Esophagus (tissue), 2 donors: ENCODE data around the gene EGFR. TPM values are rescaled to one million over a fixed set of nuclear protein-coding genes. Genes with fewer than 3 reads are reported as not detected.
A peak's percentile ranks its signal among the peaks of the same experiment; 100 is the strongest.

ENCODE experiments used
- H3K27ac ChIP-seq, 2 donors: one replicate each; pipeline ENCODE4 v1.5.1; 2013; ENCODE audit warnings: low read depth in 2 of 2, mild to moderate bottlenecking in 2 of 2, inconsistent platforms in 1 of 2, low read length in 1 of 2, moderate library complexity in 1 of 2
- H3K27me3 ChIP-seq, 2 donors: one replicate each; pipeline ENCODE4 v1.6.1; 2013; ENCODE audit warnings: low read length in 2 of 2, control low read depth in 1 of 2, mild to moderate bottlenecking in 1 of 2; ENCODE audit not compliant: insufficient read depth in 2 of 2, control insufficient read depth in 1 of 2
- H3K36me3 ChIP-seq, 2 donors: one replicate each; pipeline ENCODE4 v1.6.1; 2013; ENCODE audit warnings: low read length in 1 of 2; ENCODE audit not compliant: control insufficient read depth in 2 of 2, insufficient read depth in 2 of 2
- H3K4me1 ChIP-seq, 2 donors: one replicate each; pipeline ENCODE4 v1.6.1; 2013; ENCODE audit warnings: low read length in 1 of 2; ENCODE audit not compliant: control insufficient read depth in 2 of 2, insufficient read depth in 2 of 2
- H3K4me3 ChIP-seq, 2 donors: one replicate each; pipeline ENCODE4 v1.5.1; 2013; ENCODE audit warnings: low read length in 2 of 2, mild to moderate bottlenecking in 2 of 2, low read depth in 1 of 2, moderate library complexity in 1 of 2
- H3K9me3 ChIP-seq, 2 donors: one replicate each; pipeline ENCODE4 v1.6.1; 2013; ENCODE audit warnings: mild to moderate bottlenecking in 2 of 2, low read depth in 1 of 2, low read length in 1 of 2, moderate library complexity in 1 of 2; ENCODE audit not compliant: control insufficient read depth in 2 of 2, insufficient read depth in 1 of 2
- WGBS, 2 donors: extraction: QIAGEN DNeasy Blood & Tissue Kit; methylation state at CpG; one replicate each; pipeline ENCODE4 v1.1.7; 2013; 5-methylcytosine and 5-hydroxymethylcytosine counted together
- polyA plus RNA-seq, 2 donors: library from polyadenylated mRNA; stranded (reverse); fragments of 200-250 nt; gene quantifications; one replicate each; pipeline ENCODE4 v1.2.3, GENCODE V29; 2013
- donor health status: healthy with polysubstance abuse.
- donor health status: Bipolar disorder and iron deficiency.

EGFR gene
- polyA plus RNA-seq, 2 donors: 12.8 to 16.1 TPM

DNA sequence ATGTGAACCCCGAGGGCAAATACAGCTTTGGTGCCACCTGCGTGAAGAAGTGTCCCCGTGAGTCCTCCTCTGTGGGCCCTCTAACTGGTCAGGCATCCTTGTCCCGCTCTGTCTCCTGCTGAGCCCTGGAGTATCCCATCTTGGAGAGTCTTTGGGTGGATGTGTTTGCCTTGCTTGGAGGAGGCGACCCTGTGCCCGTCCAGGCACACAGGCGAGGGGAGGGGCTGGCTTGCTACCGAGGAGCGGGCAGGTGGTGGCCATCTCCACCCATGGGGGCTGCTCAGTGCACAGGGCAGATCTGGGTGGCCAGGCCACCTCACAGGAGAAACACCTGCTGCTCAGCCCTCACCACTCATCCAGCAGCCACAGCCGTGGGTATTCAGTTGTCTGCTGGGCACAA, 135.3 kb downstream of the EGFR start:
- H3K4me3 ChIP-seq: no peak overlapping the region
- no peaks in the 10 kb centered on the region for H3K4me1 ChIP-seq
- H3K27me3 ChIP-seq: no peaks in the 10 kb centered on the region
- peaks cover 11 to 48% of the 10 kb centered on the region in 2 donors for H3K36me3 ChIP-seq
- H3K27ac ChIP-seq: no peak overlapping the region
- WGBS, 2 donors: 93 to 94% methylated on average over 10 of the region's 10 CpGs
- no peaks in the 10 kb centered on the region for H3K9me3 ChIP-seq

GRCh38 chr7:55155351-55156117, 136.7 kb downstream of the EGFR start:
- H3K9me3 ChIP-seq: no peaks in the 10 kb centered on the region
- H3K36me3 ChIP-seq: peaks cover 12 to 50% of the 10 kb centered on the region in 2 donors
- WGBS, 2 donors: 89 to 91% methylated on average over 24 of the region's 24 CpGs
- no peak overlapping the region for H3K27ac ChIP-seq
- no peaks in the 10 kb centered on the region for H3K4me1 ChIP-seq
- no peaks in the 10 kb centered on the region for H3K27me3 ChIP-seq
- H3K4me3 ChIP-seq: no peak overlapping the region

- H3K27me3 ChIP-seq: no peaks in the 10 kb centered on the region
- H3K36me3 ChIP-seq: peaks cover 5 to 54% of the 10 kb centered on the region in 2 donors
- WGBS, 2 donors: 74 to 77% methylated on average over 30 of the region's 30 CpGs
- H3K27ac ChIP-seq: no peak overlapping the region
- H3K4me3 ChIP-seq: no peak overlapping the region
- no peaks in the 10 kb centered on the region for H3K9me3 ChIP-seq
- H3K4me1 ChIP-seq: no peaks in the 10 kb centered on the region
These were observed 138.3 kb downstream of the EGFR start for GRCh38 chr7:55156919-55157763.

GRCh38 chr7:55157764-55158105, 138.9 kb downstream of the EGFR start:
- H3K27me3 ChIP-seq: no peaks in the 10 kb centered on the region
- no peak overlapping the region for H3K4me3 ChIP-seq
- peaks cover 5 to 49% of the 10 kb centered on the region in 2 donors for H3K36me3 ChIP-seq
- no peaks in the 10 kb centered on the region for H3K9me3 ChIP-seq
- 85 to 88% methylated on average over 8 of the region's 8 CpGs for WGBS, 2 donors
- H3K4me1 ChIP-seq: no peaks in the 10 kb centered on the region
- no peak overlapping the region for H3K27ac ChIP-seq

DNA sequence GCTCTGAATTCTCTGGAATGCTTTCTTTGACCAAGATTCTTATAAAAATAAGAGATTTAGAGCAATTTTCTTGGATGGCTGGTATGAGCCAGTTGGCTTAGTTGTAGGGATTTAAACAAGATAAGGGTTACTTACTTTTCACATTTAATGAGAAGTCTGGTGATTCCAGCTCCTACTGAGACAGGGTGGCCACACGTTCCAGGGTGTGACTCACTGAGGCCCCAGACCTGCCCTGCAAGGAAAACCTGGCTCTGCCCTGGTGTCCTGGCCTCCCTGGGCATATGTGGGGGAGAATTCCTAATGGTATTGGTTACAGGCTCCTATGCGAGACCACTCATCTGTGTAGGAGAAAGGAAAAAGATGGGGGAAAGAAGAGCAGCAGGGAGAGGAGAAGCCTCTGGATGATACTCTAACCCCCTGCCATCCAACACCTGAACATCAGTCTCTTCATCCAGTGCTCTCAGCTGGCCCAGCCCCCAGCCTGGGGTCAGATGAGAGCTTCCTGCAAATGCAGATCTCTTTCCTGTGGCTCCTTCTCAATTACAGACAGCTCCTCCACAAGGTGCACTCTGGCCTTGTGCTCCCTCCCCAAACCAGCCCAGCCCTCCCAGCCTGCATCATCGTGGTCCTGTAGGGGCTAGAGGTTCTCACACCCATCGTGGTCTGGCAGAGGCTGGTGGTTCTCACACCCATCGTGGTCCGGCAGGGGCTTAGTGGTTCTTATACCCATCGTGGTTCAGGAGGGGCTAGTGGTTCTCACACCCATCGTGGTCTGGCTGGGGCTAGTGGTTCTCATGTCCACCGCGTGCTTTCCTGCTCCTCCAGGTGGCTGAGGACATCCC, 139.9 kb downstream of the EGFR start:
- Histone ChIP-seq H3K4me1 (no peaks in the 10 kb centered on the region), H3K27me3 (no peaks in the 10 kb centered on the region), H3K4me3 (no peak overlapping the region), H3K36me3 (peaks cover 7 to 47% of the 10 kb centered on the region in 2 donors), H3K9me3 (no peaks in the 10 kb centered on the region), H3K27ac (no peak overlapping the region)
- 79% methylated on average over 10 of the region's 10 CpGs for WGBS, 2 donors

DNA sequence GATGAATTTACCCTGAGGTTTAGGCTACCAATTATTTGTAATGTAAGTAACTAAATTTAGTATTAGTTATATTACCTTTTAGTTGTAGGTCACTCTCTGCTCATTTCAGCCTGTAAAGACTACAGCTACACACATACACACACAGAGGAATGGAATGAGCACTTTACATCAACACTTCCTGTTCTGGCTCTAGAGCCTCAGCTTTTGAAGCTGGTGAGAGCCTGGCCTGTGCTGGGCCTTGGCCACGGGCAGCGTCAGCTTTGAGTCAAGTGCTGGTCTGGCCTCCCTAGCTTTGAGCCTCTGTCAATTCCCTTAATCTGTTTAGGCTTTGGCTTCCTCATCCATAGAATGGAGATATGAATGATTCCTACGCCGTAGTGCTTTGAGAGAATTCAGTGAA, 141.7 kb downstream of the EGFR start:
- Histone ChIP-seq H3K4me1 (no peaks in the 10 kb centered on the region), H3K36me3 (peaks cover 11 to 45% of the 10 kb centered on the region in 2 donors), H3K27ac (no peak overlapping the region), H3K4me3 (no peak overlapping the region), H3K27me3 (no peaks in the 10 kb centered on the region), H3K9me3 (no peaks in the 10 kb centered on the region)
- 92 to 94% methylated on average over 4 of the region's 4 CpGs for WGBS, 2 donors

DNA sequence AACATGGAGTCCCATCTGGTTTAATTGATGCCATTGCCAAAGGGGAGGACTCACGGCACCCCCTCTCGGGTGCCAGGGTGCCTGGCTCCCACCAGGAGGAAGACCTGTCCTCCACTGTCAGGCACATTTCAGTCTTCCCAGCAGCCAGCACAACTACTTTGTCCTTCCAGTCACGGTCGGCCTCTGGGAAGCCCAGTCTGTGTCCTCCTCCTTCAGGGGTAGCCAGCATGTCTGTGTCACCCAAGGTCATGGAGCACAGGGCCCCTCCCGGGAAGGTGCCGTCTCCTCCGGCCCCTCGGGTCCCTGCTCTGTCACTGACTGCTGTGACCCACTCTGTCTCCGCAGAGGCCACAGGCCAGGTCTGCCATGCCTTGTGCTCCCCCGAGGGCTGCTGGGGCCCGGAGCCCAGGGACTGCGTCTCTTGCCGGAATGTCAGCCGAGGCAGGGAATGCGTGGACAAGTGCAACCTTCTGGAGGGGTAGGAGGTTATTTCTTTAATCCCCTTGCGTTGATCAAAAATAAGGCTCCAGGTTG, 142.4 kb downstream of the EGFR start:
- no peaks in the 10 kb centered on the region for H3K4me1 ChIP-seq
- WGBS, 2 donors: 93 to 96% methylated on average over 16 of the region's 16 CpGs

GRCh38 chr7:55162476-55162875, 143.7 kb downstream of the EGFR start:
- Histone ChIP-seq H3K9me3 (no peaks in the 10 kb centered on the region), H3K36me3 (peaks cover 11 to 49% of the 10 kb centered on the region in 2 donors), H3K4me3 (no peak overlapping the region), H3K27ac (no peak overlapping the region), H3K4me1 (peaks cover 0 to 4% of the 10 kb centered on the region in 2 donors), H3K27me3 (no peaks in the 10 kb centered on the region)
- 85 to 90% methylated on average over 3 of the region's 3 CpGs for WGBS, 2 donors

More for the DNA sequence above, 142.4 kb downstream of the EGFR start:
- Histone ChIP-seq H3K27me3 (no peaks in the 10 kb centered on the region), H3K9me3 (no peaks in the 10 kb centered on the region), H3K4me3 (no peak overlapping the region), H3K36me3 (peaks cover 11 to 42% of the 10 kb centered on the region in 2 donors), H3K27ac (peak overlapping the region in 1 of 2 donors; percentile 5)

DNA sequence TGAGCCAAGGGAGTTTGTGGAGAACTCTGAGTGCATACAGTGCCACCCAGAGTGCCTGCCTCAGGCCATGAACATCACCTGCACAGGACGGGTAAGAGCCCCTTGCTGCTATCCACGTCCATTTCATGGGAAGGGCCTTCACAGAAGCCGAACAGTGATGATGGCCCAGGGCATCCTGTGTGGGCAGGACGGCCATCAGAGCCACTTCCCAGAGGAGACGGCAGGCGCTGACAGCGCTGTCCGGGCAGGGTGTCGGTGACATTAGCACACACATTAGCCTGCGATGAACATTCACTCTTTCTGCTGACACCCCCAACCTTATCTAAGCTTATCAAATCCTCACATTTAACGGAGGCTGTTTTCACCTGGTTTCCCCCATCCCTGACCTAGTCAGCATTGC, 144.9 kb downstream of the EGFR start:
- Histone ChIP-seq H3K36me3 (peaks cover 10 to 42% of the 10 kb centered on the region in 2 donors), H3K9me3 (no peaks in the 10 kb centered on the region), H3K27me3 (no peaks in the 10 kb centered on the region), H3K27ac (no peak overlapping the region), H3K4me3 (no peak overlapping the region), H3K4me1 (peaks cover 0 to 4% of the 10 kb centered on the region in 2 donors)
- WGBS, 2 donors: 88 to 90% methylated on average over 11 of the region's 11 CpGs
